ENCODE data around the gene FAM167B. TPM values are rescaled to one million over a fixed set of nuclear protein-coding genes. Genes with fewer than 3 reads are reported as not detected.

The FAM167B gene
- polyA plus RNA-seq, 2 of the 4 experiments (the other 2 are of a cell fraction): 0.53 to 2.0 TPM

GRCh38 chr1:32224285-32224684, 22.7 kb upstream of the FAM167B start:
- Histone ChIP-seq H3K9me3 (no peaks in the 10 kb centered on the region), H3K4me1 (peaks cover 18% of the 10 kb centered on the region), H3K27ac (no peak overlapping the region), H3K4me3 (no peak overlapping the region), H3K4me2 (no peak overlapping the region)
- ATAC-seq (no peak), FAIRE-seq (no peak), DNase-seq (ENCODE audit: low read depth in 1 of 2, low spot score in 1 of 2) (no peak)
- CTCF ChIA-PET: interaction anchor here (0.7 to 5.3 kb wide), 4 partner anchors 8 to 92 kb away, joined by 3 to 30 read pairs (median 5); partner anchors contain the start of gene FAM167B
- no peak for TF ChIP-seq GATA3 (IDR thresholded peaks at IDR 0.05; ENCODE audit: borderline replicate concordance)
- TF ChIP-seq PBX3 (IDR thresholded peaks at IDR 0.05): no peak
- 99% methylated on average over 4 of the region's 4 CpGs for WGBS (ENCODE audit: missing lambda C conversion rate)
- POLR2A ChIA-PET: no interaction called here

GRCh38 chr1:32228771-32229170, 18.3 kb upstream of the FAM167B start:
- no peak overlapping the region for H3K4me2 ChIP-seq
- POLR2A ChIA-PET: interaction anchor here (0.9 kb wide), 1 partner anchor 12 kb away, joined by 5 read pairs; no protein-coding TSS in a partner anchor
- TF ChIP-seq JUN (IDR thresholded peaks at IDR 0.05): no peak
- no peak for TF ChIP-seq POLR2A (IDR thresholded peaks at IDR 0.05; ENCODE audit: low read length)
- TF ChIP-seq RAD21 (conservative IDR thresholded peaks at IDR 0.05 in 1 of 2, IDR thresholded peaks at IDR 0.05 in 1 of 2): no peak
- TF ChIP-seq POLR2AphosphoS2 (conservative IDR thresholded peaks at IDR 0.05; ENCODE audit: low read length): no peak
- TF ChIP-seq REST (IDR thresholded peaks at IDR 0.05): no peak
- no peak for TF ChIP-seq FOSB (CRISPR knock-in tag; IDR thresholded peaks at IDR 0.05)
- no peak for TF ChIP-seq HOXB5 (CRISPR knock-in tag; IDR thresholded peaks at IDR 0.05)
- TF ChIP-seq TFCP2L1 (CRISPR knock-in tag; IDR thresholded peaks at IDR 0.05): no peak
- no peak for TF ChIP-seq EHF (CRISPR knock-in tag; IDR thresholded peaks at IDR 0.05)
- TF ChIP-seq HDAC2 (IDR thresholded peaks at IDR 0.05): no peak
- TF ChIP-seq ELK1 (IDR thresholded peaks at IDR 0.05; ENCODE audit: low read depth, low read length): no peak
- no peak for TF ChIP-seq RARB (CRISPR knock-in tag; IDR thresholded peaks at IDR 0.05)
- no peak for TF ChIP-seq PHF8 (IDR thresholded peaks at IDR 0.05; ENCODE audit: borderline replicate concordance, low read depth)
- TF ChIP-seq ZC3H11A (IDR thresholded peaks at IDR 0.05): no peak
- TF ChIP-seq ESRRA (IDR thresholded peaks at IDR 0.05; ENCODE audit: borderline replicate concordance, low read length): no peak
- TF ChIP-seq CHD2 (IDR thresholded peaks at IDR 0.05; ENCODE audit: low read length, partially characterized antibody): no peak
- TF ChIP-seq MYC (IDR thresholded peaks at IDR 0.05; ENCODE audit: borderline replicate concordance, low read length): no peak
- TF ChIP-seq EHMT2 (IDR thresholded peaks at IDR 0.05; ENCODE audit: low read depth): no peak
- no peak for TF ChIP-seq BCL3 (IDR thresholded peaks at IDR 0.05)
- no peak for TF ChIP-seq CEBPB (IDR thresholded peaks at IDR 0.05)
- H3K27ac ChIP-seq: no peak overlapping the region
- H3K4me3 ChIP-seq: no peak overlapping the region
- no peak for ATAC-seq
- 79% methylated on average over 3 of the region's 3 CpGs for WGBS (ENCODE audit: missing lambda C conversion rate)
- H3K4me1 ChIP-seq: peaks cover 4% of the 10 kb centered on the region; the same call in 2 of the 3 replicates
- no peaks in the 10 kb centered on the region for H3K9me3 ChIP-seq
- CTCF ChIA-PET: interaction anchor here (1.2 to 5.3 kb wide), 5 partner anchors 12 to 20 kb away, joined by 3 to 30 read pairs (median 5); no protein-coding TSS in a partner anchor
- DNase-seq (ENCODE audit: low read depth in 1 of 2, low spot score in 1 of 2): no peak
- no peak for FAIRE-seq
